ENCODE results near the gene OR6C3. TPM values are rescaled to one million over a fixed set of nuclear protein-coding genes. Genes with fewer than 3 reads are reported as not detected.
"Not testable (repeated sequence)": the region's sequence is repeated elsewhere in the genome, so short reads cannot be mapped to it uniquely, and the experiment has no call there.

Gene OR6C3
- total and polyA plus RNA-seq, 7 experiments from 2014 or later: not detected

DNA sequence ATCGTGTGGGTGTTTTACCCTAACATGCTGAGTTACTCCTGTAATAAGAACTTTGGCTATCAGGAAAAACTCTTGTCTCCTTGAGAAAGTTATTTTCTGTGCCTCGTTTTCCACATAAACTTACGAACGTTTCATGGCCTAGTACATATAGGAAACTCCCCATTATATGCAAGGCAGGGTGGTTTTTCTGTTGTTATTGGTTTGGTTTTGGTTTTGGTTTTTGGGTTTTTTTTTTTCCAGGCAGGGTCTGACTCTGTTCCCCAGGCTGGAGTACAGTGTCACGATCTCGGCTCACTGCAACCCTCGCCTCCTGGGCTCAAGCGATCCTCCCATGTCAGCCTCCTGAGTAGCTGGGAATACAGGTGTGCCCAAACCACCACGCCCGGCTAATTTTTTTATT, 5.5 kb downstream of the OR6C3 start:
- Histone ChIP-seq H3K27ac (ENCODE audit: low read depth, low read length) (no peak overlapping the region), H3K4me1 (ENCODE audit: control insufficient read depth in 2 of 2, insufficient read depth in 2 of 2, low read length in 2 of 2) (no peaks in the 10 kb centered on the region), H3K4me3 (ENCODE audit: low read length) (no peak overlapping the region), H3K9me3 (ENCODE audit: control insufficient read depth in 2 of 3, low read length in 3 of 3) (no peaks in the 10 kb centered on the region), H3K36me3 (ENCODE audit: control insufficient read depth in 2 of 3, insufficient read depth in 3 of 3, low read length in 3 of 3) (no peaks in the 10 kb centered on the region), H3K27me3 (ENCODE audit: control insufficient read depth in 2 of 2, insufficient read depth in 2 of 2, low read length in 2 of 2) (no peaks in the 10 kb centered on the region)
- peaks cover 2 to 34% (median 16%) of the 10 kb centered on the region in 5 donors for H3K27me3 Mint-ChIP-seq
- H3K9me3 Mint-ChIP-seq: peaks cover 0 to 1% (median 0%) of the 10 kb centered on the region in 11 donors
- ATAC-seq (no peak), DNase-seq (no peak)
- no peaks in the 10 kb centered on the region for H3K4me1 Mint-ChIP-seq
- H3K4me3 Mint-ChIP-seq: no peak overlapping the region
- no peak overlapping the region for H3K27ac Mint-ChIP-seq
- intact Hi-C loops (cut with micrococcal nuclease): no loop called here
- H3K36me3 Mint-ChIP-seq: no peaks in the 10 kb centered on the region
- CTCF ChIA-PET: no interaction called here
- POLR2A ChIA-PET: no interaction called here

- H3K9me3 ChIP-seq (ENCODE audit: control insufficient read depth in 2 of 3, low read length in 3 of 3); H3K4me3 ChIP-seq (ENCODE audit: low read length); CTCF ChIA-PET; H3K27ac ChIP-seq (ENCODE audit: low read depth, low read length); ATAC-seq; H3K27me3 ChIP-seq (ENCODE audit: control insufficient read depth in 2 of 2, insufficient read depth in 2 of 2, low read length in 2 of 2); POLR2A ChIA-PET; DNase-seq; H3K4me3 Mint-ChIP-seq; H3K36me3 ChIP-seq (ENCODE audit: control insufficient read depth in 2 of 3, insufficient read depth in 3 of 3, low read length in 3 of 3); H3K36me3 Mint-ChIP-seq; H3K27ac Mint-ChIP-seq; H3K4me1 ChIP-seq (ENCODE audit: control insufficient read depth in 2 of 2, insufficient read depth in 2 of 2, low read length in 2 of 2); intact Hi-C loops (cut with micrococcal nuclease); H3K4me1 Mint-ChIP-seq: not testable (repeated sequence)
- peaks cover 3 to 44% (median 19%) of the 10 kb centered on the region in 5 donors for H3K27me3 Mint-ChIP-seq
- peaks cover 0 to 15% (median 4%) of the 10 kb centered on the region in 11 donors for H3K9me3 Mint-ChIP-seq
Measured at GRCh38 chr12:55355338-55355737, 24.8 kb downstream of the OR6C3 start.

DNA sequence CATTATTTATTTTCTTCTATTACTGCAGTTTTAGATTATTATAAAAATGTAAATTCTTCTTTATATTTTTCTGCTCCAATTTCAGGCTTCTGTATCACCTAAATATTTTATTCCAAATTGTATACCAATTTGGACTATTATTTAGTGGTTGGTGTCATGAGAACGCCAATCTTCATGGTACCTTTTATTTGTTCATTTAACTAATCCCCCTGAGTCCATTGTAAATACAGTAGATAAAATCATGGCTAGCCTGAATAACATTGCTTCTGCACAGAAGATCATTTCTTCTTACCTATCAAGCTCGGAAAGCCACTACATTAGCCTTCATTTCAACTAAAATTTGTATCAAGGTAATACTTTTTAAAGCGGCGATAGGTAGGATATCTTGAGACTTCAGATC, 32.1 kb downstream of the OR6C3 start, which contains the start of gene OR6C75:
Gene OR6C75, plus strand, starts transcription at position 301 of the 400 bp plus-strand sequence. CDS start 2,136 bp downstream, outside the sequence.
- Mint-ChIP-seq H3K4me3 (no peak within 1 kb of the TSS), H3K9me3 (peaks cover 0 to 5% (median 0%) of the 10 kb centered on the region in 11 donors), H3K4me1 (no peaks in the 10 kb centered on the region), H3K36me3 (peaks cover 0 to 6% (median 0%) of the 10 kb centered on the region in 5 donors), H3K27me3 (peaks cover 3 to 31% (median 24%) of the 10 kb centered on the region in 5 donors), H3K27ac (no peak within 1 kb of the TSS)
- intact Hi-C loops (cut with micrococcal nuclease): no loop called here
- POLR2A ChIA-PET: no interaction called here
- ATAC-seq (no peak), DNase-seq (no peak)
- CTCF ChIA-PET: no interaction called here
- no peaks in the 10 kb centered on the region for H3K36me3 ChIP-seq (ENCODE audit: control insufficient read depth in 2 of 3, insufficient read depth in 3 of 3, low read length in 3 of 3)
- H3K4me1 ChIP-seq (ENCODE audit: control insufficient read depth in 2 of 2, insufficient read depth in 2 of 2, low read length in 2 of 2): no peaks in the 10 kb centered on the region
- H3K27ac ChIP-seq (ENCODE audit: low read depth, low read length): no peak within 1 kb of the TSS
- H3K27me3 ChIP-seq (ENCODE audit: control insufficient read depth in 2 of 2, insufficient read depth in 2 of 2, low read length in 2 of 2): no peaks in the 10 kb centered on the region
- H3K4me3 ChIP-seq (ENCODE audit: low read length): no peak within 1 kb of the TSS
- no peaks in the 10 kb centered on the region for H3K9me3 ChIP-seq (ENCODE audit: control insufficient read depth in 2 of 3, low read length in 3 of 3)

- no peak for DNase-seq
- Histone ChIP-seq H3K9me3 (ENCODE audit: control insufficient read depth in 2 of 3, low read length in 3 of 3) (no peaks in the 10 kb centered on the region), H3K27me3 (ENCODE audit: control insufficient read depth in 2 of 2, insufficient read depth in 2 of 2, low read length in 2 of 2) (no peaks in the 10 kb centered on the region), H3K4me3 (ENCODE audit: low read length) (no peak overlapping the region), H3K4me1 (ENCODE audit: control insufficient read depth in 2 of 2, insufficient read depth in 2 of 2, low read length in 2 of 2) (no peaks in the 10 kb centered on the region), H3K36me3 (ENCODE audit: control insufficient read depth in 2 of 3, insufficient read depth in 3 of 3, low read length in 3 of 3) (no peaks in the 10 kb centered on the region), H3K27ac (ENCODE audit: low read depth, low read length) (no peak overlapping the region)
- H3K27ac Mint-ChIP-seq: no peak overlapping the region
- ChIA-PET CTCF (no interaction called here), POLR2A (no interaction called here)
- peaks cover 0 to 34% (median 27%) of the 10 kb centered on the region in 5 donors for H3K27me3 Mint-ChIP-seq
- ATAC-seq: no peak
- no peak overlapping the region for H3K4me3 Mint-ChIP-seq
- intact Hi-C loops (cut with micrococcal nuclease): no loop called here
- peaks cover 0 to 6% (median 0%) of the 10 kb centered on the region in 5 donors for H3K36me3 Mint-ChIP-seq
- H3K4me1 Mint-ChIP-seq: peaks cover 0 to 1% (median 0%) of the 10 kb centered on the region in 7 donors
- peaks cover 0 to 2% (median 0%) of the 10 kb centered on the region in 11 donors for H3K9me3 Mint-ChIP-seq
Measured at GRCh38 chr12:55365086-55365485, 34.5 kb downstream of the OR6C3 start.

DNA sequence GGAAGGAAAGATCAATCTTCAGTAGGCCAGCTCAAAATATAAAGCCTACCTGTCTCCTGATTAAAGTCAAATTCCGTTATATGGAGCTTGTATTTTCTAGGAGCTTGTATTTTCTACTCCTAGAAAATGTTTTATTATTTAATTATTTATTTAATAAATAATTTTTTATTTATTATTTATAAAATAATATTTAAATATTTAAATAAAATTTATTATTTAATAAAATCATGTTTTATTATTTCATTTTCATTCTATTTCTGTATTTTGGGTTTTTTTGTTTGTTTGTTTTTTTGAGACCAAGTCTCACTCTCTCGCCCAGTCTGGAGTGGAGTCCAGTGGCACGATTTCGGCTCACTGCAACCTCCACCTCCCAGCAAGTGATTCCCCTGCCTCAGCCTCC, 42.0 kb downstream of the OR6C3 start:
- Mint-ChIP-seq H3K27ac (no peak overlapping the region), H3K9me3 (peaks cover 0 to 3% (median 0%) of the 10 kb centered on the region in 11 donors), H3K4me1 (peaks cover 0 to 1% (median 0%) of the 10 kb centered on the region in 7 donors), H3K36me3 (no peaks in the 10 kb centered on the region), H3K27me3 (peaks cover 0 to 26% (median 11%) of the 10 kb centered on the region in 5 donors), H3K4me3 (no peak overlapping the region)
- ATAC-seq (no peak), DNase-seq (no peak)
- Histone ChIP-seq H3K36me3 (ENCODE audit: control insufficient read depth in 2 of 3, insufficient read depth in 3 of 3, low read length in 3 of 3) (no peaks in the 10 kb centered on the region), H3K4me1 (ENCODE audit: control insufficient read depth in 2 of 2, insufficient read depth in 2 of 2, low read length in 2 of 2) (no peaks in the 10 kb centered on the region), H3K27ac (ENCODE audit: low read depth, low read length) (no peak overlapping the region), H3K9me3 (ENCODE audit: control insufficient read depth in 2 of 3, low read length in 3 of 3) (no peaks in the 10 kb centered on the region), H3K27me3 (ENCODE audit: control insufficient read depth in 2 of 2, insufficient read depth in 2 of 2, low read length in 2 of 2) (no peaks in the 10 kb centered on the region), H3K4me3 (ENCODE audit: low read length) (no peak overlapping the region)
- ChIA-PET POLR2A (no interaction called here), CTCF (no interaction called here)
- intact Hi-C loops (cut with micrococcal nuclease): no loop called here

Other genes with a start within 250 kb of the OR6C3 start
- gene OR9K2, start 204.3 kb upstream of the OR6C3 start, total RNA-seq: not detected
- gene OR9K2, start 204.3 kb upstream of the OR6C3 start, polyA plus RNA-seq: not detected
- not detected for gene OR10A7, start 109.7 kb upstream of the OR6C3 start, total RNA-seq
- gene OR10A7, start 109.7 kb upstream of the OR6C3 start, polyA plus RNA-seq: not detected
- not detected for gene OR6C74, start 86.1 kb upstream of the OR6C3 start, total RNA-seq
- gene OR6C74, start 86.1 kb upstream of the OR6C3 start, polyA plus RNA-seq: not detected
- not detected for gene OR6C6, start 34.2 kb upstream of the OR6C3 start, total RNA-seq
- not detected for gene OR6C6, start 34.2 kb upstream of the OR6C3 start, polyA plus RNA-seq
- not detected for gene OR6C1, start 16.4 kb upstream of the OR6C3 start, total RNA-seq
- gene OR6C1, start 16.4 kb upstream of the OR6C3 start, polyA plus RNA-seq: not detected
- not detected for gene OR6C75, start 32.2 kb downstream of the OR6C3 start, total RNA-seq
- not detected for gene OR6C75, start 32.2 kb downstream of the OR6C3 start, polyA plus RNA-seq
- not detected for gene OR6C65, start 69.8 kb downstream of the OR6C3 start, total RNA-seq
- not detected for gene OR6C65, start 69.8 kb downstream of the OR6C3 start, polyA plus RNA-seq
- gene OR6C76, start 95.5 kb downstream of the OR6C3 start, total RNA-seq: not detected
- gene OR6C76, start 95.5 kb downstream of the OR6C3 start, polyA plus RNA-seq: not detected
- gene OR6C2, start 113.3 kb downstream of the OR6C3 start, total RNA-seq: not detected
- gene OR6C2, start 113.3 kb downstream of the OR6C3 start, polyA plus RNA-seq: not detected
- gene OR6C70, start 139.4 kb downstream of the OR6C3 start, total RNA-seq: not detected
- not detected for gene OR6C70, start 139.4 kb downstream of the OR6C3 start, polyA plus RNA-seq
- not detected for gene OR6C68, start 161.6 kb downstream of the OR6C3 start, total RNA-seq
- not detected for gene OR6C68, start 161.6 kb downstream of the OR6C3 start, polyA plus RNA-seq
- gene OR6C4, start 218.9 kb downstream of the OR6C3 start, total RNA-seq: not detected
- gene OR6C4, start 218.9 kb downstream of the OR6C3 start, polyA plus RNA-seq: not detected
- gene OR2AP1, start 241.7 kb downstream of the OR6C3 start, total RNA-seq: under 1 TPM in 1 of 5 experiments, not detected in 4; 0.24 TPM
- gene OR2AP1, start 241.7 kb downstream of the OR6C3 start, polyA plus RNA-seq: not detected

Data from naive thymus-derived CD4-positive, alpha-beta T cell (primary cell).